ENCODE results near the gene PARD3B. TPM values are rescaled to one million over a fixed set of nuclear protein-coding genes. Genes with fewer than 3 reads are reported as not detected.

Gene PARD3B
- total and polyA plus RNA-seq, 2 of the 13 experiments (the other 11 are each of a cell fraction or from before 2014, with no cell fraction given), result 0.71 to 2.3 TPM

DNA sequence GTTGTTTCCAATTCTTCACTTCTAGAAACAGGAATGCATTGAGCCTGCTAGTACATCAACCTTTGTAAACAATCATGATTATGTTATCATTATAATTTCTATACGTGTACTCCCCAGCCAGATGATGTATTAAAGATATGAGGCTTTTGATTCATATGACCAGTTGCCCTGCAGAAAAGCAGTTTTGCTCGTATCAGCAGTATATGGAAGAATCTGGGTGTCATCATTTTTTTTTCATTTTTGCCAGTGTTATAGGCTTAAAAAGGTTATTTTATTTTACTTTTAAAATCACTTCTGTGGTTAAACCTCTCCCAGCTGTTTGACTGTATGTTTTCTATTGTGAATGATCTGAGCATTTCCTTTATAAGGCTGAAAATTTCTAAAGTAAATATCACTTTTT, 665.2 kb downstream of the PARD3B start:
- WGBS (ENCODE audit: low lambda C conversion rate), result 50% methylated on average over 2 of the region's 2 CpGs
- Histone ChIP-seq H3K4me1 (ENCODE audit: insufficient read depth, low read length) (no peaks in the 10 kb centered on the region), H3K4me3 (replicated peaks in 1 of 3; ENCODE audit: insufficient read depth in 1 of 3, low read depth in 2 of 3, low read length in 3 of 3) (no peak overlapping the region), H3K4me2 (ENCODE audit: low read depth, low read length) (no peak overlapping the region), H2AFZ (ENCODE audit: low read length) (no peak overlapping the region), H3K36me3 (replicated peaks in 1 of 2; ENCODE audit: control insufficient read depth in 1 of 2, insufficient read depth in 2 of 2, low read length in 2 of 2) (no peaks in the 10 kb centered on the region), H3K27ac (ENCODE audit: extremely low read length, insufficient read depth, low read length) (no peak overlapping the region), H3K9me3 (ENCODE audit: low read length) (no peaks in the 10 kb centered on the region), H4K20me1 (ENCODE audit: insufficient read depth, low read length) (no peaks in the 10 kb centered on the region), H3K79me2 (ENCODE audit: insufficient read depth, low read length) (no peaks in the 10 kb centered on the region), H3K27me3 (ENCODE audit: control insufficient read depth in 1 of 2, insufficient read depth in 2 of 2, low read length in 2 of 2) (no peaks in the 10 kb centered on the region), H3K9ac (ENCODE audit: insufficient read depth, low read depth, low read length) (no peak overlapping the region)
- BruUV-seq (replicated peaks), result no TSS peak
- FAIRE-seq, result no peak
- DNase-seq (ENCODE audit: low spot score), result no peak
- TF ChIP-seq, protein P1, sequence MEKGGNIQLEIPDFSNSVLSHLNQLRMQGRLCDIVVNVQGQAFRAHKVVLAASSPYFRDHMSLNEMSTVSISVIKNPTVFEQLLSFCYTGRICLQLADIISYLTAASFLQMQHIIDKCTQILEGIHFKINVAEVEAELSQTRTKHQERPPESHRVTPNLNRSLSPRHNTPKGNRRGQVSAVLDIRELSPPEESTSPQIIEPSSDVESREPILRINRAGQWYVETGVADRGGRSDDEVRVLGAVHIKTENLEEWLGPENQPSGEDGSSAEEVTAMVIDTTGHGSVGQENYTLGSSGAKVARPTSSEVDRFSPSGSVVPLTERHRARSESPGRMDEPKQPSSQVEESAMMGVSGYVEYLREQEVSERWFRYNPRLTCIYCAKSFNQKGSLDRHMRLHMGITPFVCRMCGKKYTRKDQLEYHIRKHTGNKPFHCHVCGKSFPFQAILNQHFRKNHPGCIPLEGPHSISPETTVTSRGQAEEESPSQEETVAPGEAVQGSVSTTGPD (CRISPR knock-in tag; IDR thresholded peaks at IDR 0.05), result no peak
- TF ChIP-seq ETV5 (CRISPR knock-in tag; IDR thresholded peaks at IDR 0.05; ENCODE audit: borderline replicate concordance) (no peak), MAFF (IDR thresholded peaks at IDR 0.05; ENCODE audit: low read depth, low read length) (peak; percentile 69), ZNF552 (CRISPR knock-in tag; IDR thresholded peaks at IDR 0.05; ENCODE audit: borderline replicate concordance) (no peak), MAFK (conservative IDR thresholded peaks at IDR 0.05 in 1 of 2, IDR thresholded peaks at IDR 0.05 in 1 of 2; ENCODE audit: low read length in 2 of 2) (peak; percentile 78), CEBPG (CRISPR knock-in tag; IDR thresholded peaks at IDR 0.05) (no peak)
- no peak for ATAC-seq
- CTCF ChIA-PET (ENCODE audit: low intra/inter-chr PET ratio, low total read pairs), result no interaction called here
- POLR2A ChIA-PET, result no interaction called here
- intact Hi-C loops (cut with micrococcal nuclease; ENCODE audit: unreplicated experiment), result no loop called here
- in situ Hi-C loops (cut with HindIII; ENCODE audit: extremely low pct_ligation_motif_present, low pct_unique_long_range_greater_than_20kb), result no loop called here

DNA sequence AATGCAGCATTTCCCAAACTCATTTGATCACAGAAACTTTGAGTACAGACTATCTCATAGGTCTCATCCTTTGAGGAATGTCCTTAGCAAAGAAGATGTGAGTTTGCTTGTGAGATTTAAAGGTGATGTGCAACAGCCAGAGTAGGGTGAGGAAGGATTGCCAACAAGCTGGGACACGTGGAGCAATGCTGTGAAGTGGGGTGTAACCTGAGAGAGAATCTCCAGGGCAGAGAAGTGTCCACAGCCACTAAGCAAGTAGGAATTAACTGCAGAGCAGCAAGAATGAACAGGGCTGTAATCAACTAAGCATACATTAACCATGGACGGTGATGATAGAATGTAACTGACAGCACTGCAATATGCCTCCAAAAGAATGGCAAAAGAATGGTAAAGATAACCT, 667.1 kb downstream of the PARD3B start:
- 25% methylated on average over 2 of the region's 2 CpGs for WGBS (ENCODE audit: low lambda C conversion rate)
- ATAC-seq (no peak), DNase-seq (ENCODE audit: low spot score) (no peak), FAIRE-seq (no peak)
- Histone ChIP-seq H3K27ac (ENCODE audit: extremely low read length, insufficient read depth, low read length) (no peak overlapping the region), H4K20me1 (ENCODE audit: insufficient read depth, low read length) (no peaks in the 10 kb centered on the region), H3K9ac (ENCODE audit: insufficient read depth, low read depth, low read length) (no peak overlapping the region), H3K27me3 (ENCODE audit: control insufficient read depth in 1 of 2, insufficient read depth in 2 of 2, low read length in 2 of 2) (no peaks in the 10 kb centered on the region), H3K36me3 (replicated peaks in 1 of 2; ENCODE audit: control insufficient read depth in 1 of 2, insufficient read depth in 2 of 2, low read length in 2 of 2) (no peaks in the 10 kb centered on the region), H2AFZ (ENCODE audit: low read length) (no peak overlapping the region), H3K4me2 (ENCODE audit: low read depth, low read length) (no peak overlapping the region), H3K9me3 (ENCODE audit: low read length) (no peaks in the 10 kb centered on the region), H3K4me3 (replicated peaks in 1 of 3; ENCODE audit: insufficient read depth in 1 of 3, low read depth in 2 of 3, low read length in 3 of 3) (no peak overlapping the region), H3K4me1 (ENCODE audit: insufficient read depth, low read length) (no peaks in the 10 kb centered on the region), H3K79me2 (ENCODE audit: insufficient read depth, low read length) (no peaks in the 10 kb centered on the region)
- intact Hi-C loops (cut with micrococcal nuclease; ENCODE audit: unreplicated experiment), result no loop called here
- POLR2A ChIA-PET, result no interaction called here
- CTCF ChIA-PET (ENCODE audit: low intra/inter-chr PET ratio, low total read pairs), result no interaction called here
- in situ Hi-C loops (cut with HindIII; ENCODE audit: extremely low pct_ligation_motif_present, low pct_unique_long_range_greater_than_20kb), result no loop called here
- no TSS peak for BruUV-seq (replicated peaks)
- TF ChIP-seq ZNF335 (CRISPR knock-in tag; IDR thresholded peaks at IDR 0.05), result no peak
- no peak for TF ChIP-seq HHEX (CRISPR knock-in tag; IDR thresholded peaks at IDR 0.05)
- no peak for TF ChIP-seq SCMH1 (CRISPR knock-in tag; IDR thresholded peaks at IDR 0.05; ENCODE audit: borderline replicate concordance)
- TF ChIP-seq, protein P2, sequence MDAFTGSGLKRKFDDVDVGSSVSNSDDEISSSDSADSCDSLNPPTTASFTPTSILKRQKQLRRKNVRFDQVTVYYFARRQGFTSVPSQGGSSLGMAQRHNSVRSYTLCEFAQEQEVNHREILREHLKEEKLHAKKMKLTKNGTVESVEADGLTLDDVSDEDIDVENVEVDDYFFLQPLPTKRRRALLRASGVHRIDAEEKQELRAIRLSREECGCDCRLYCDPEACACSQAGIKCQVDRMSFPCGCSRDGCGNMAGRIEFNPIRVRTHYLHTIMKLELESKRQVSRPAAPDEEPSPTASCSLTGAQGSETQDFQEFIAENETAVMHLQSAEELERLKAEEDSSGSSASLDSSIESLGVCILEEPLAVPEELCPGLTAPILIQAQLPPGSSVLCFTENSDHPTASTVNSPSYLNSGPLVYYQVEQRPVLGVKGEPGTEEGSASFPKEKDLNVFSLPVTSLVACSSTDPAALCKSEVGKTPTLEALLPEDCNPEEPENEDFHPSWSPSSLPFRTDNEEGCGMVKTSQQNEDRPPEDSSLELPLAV (CRISPR knock-in tag; conservative IDR thresholded peaks at IDR 0.05; ENCODE audit: low read depth), result no peak
- TF ChIP-seq SALL1 (CRISPR knock-in tag; IDR thresholded peaks at IDR 0.05), result no peak
- no peak for TF ChIP-seq BHLHE40 (IDR thresholded peaks at IDR 0.05; ENCODE audit: low read length)

Data from HepG2 (cell line).